HCT116 (cell line): ENCODE data around the gene PANX3. TPM values are rescaled to one million over a fixed set of nuclear protein-coding genes. Genes with fewer than 3 reads are reported as not detected.

Source experiments
- ATAC-seq: fragments of 200-7000 bp; cut with Tn5 transposase; 2 replicates; pipeline ENCODE4 v1.9.1; 2020; ENCODE audit warnings: mild to moderate bottlenecking, moderate library complexity
- BruUV-seq: library from RNA; stranded (reverse); fragments of 400-500 nt; replicated peaks from 2 replicates; lab custom pipeline; 2021; lab: Mats Ljungman, UMichigan
- CTCF ChIA-PET: fragments of 300-600 bp; sonication (Branson Sonifier 250); formaldehyde crosslinking; loops from one replicate; lab custom pipeline; 2021; ENCODE audit warnings: antibody characterized with exemption; lab: Charles Lee
- POLR2A ChIA-PET: fragments of 300-600, 350-600 bp; sonication (Branson Sonifier 250); formaldehyde crosslinking; loops from one replicate; lab custom pipeline; 2021; ENCODE audit warnings: antibody characterized with exemption; lab: Charles Lee
- RAD21 ChIA-PET, 2 experiments: fragments of 300-600 bp; sonication (Branson Sonifier 250); formaldehyde crosslinking; loops; one replicate each; lab custom pipeline; 2023; ENCODE audit warnings: low total read pairs in 2 of 2; ENCODE audit not compliant: uncharacterized antibody in 2 of 2, unreplicated experiment in 2 of 2, low non-redundant PET in 1 of 2; lab: Charles Lee
- DNase-seq: peaks from one replicate; pipeline ENCODE4 v3.0.0-alpha.2; 2010; ENCODE audit warnings: low read depth, low spot score
- H2AFZ ChIP-seq: fragments of 200-600 bp; shearing (Covaris generic), sonication (generic); 2 replicates; pipeline ENCODE4 v1.6.1; 2017; ENCODE audit warnings: low read depth, mixed run types, mixed read lengths, antibody characterized with exemption, low read length; ENCODE audit not compliant: poor library complexity, severe bottlenecking
- H3K27ac ChIP-seq: 2 replicates; pipeline ENCODE4 v1.5.1; 2012; ENCODE audit warnings: low read depth, low read length
- H3K27me3 ChIP-seq: fragments of 200-600 bp; sonication (generic); 2 replicates; pipeline ENCODE4 v1.6.1; 2016; ENCODE audit warnings: mixed run types, low read length, mixed read lengths; ENCODE audit not compliant: insufficient read depth
- H3K36me3 ChIP-seq, 2 experiments: fragments of 200-500 bp in 1 of 2; fragments of 200-600 bp in 1 of 2; sonication (Bioruptor generic) in 1 of 2; sonication (generic) in 1 of 2; 2 replicates each; pipeline versions ENCODE4 v1.5.1 to v1.6.1; 2014 to 2016; ENCODE audit warnings: low read length in 2 of 2, inconsistent platforms in 1 of 2, mixed read lengths in 1 of 2, mixed run types in 1 of 2; ENCODE audit not compliant: insufficient read depth in 2 of 2, control insufficient read depth in 1 of 2
- H3K4me1 ChIP-seq, 2 experiments: fragments of 200-600 bp in 1 of 2; sonication (generic) in 1 of 2; 2 replicates each; pipeline versions ENCODE4 v1.5.1 to v1.6.1; 2012 to 2017; ENCODE audit warnings: low read length in 2 of 2, inconsistent platforms in 1 of 2, mild to moderate bottlenecking in 1 of 2, mixed read lengths in 1 of 2, mixed run types in 1 of 2, moderate library complexity in 1 of 2; ENCODE audit not compliant: insufficient read depth in 2 of 2, control insufficient read depth in 1 of 2
- H3K4me2 ChIP-seq: fragments of 200-600 bp; sonication (generic); 2 replicates; pipeline ENCODE4 v1.6.1; 2017; ENCODE audit warnings: mixed run types, low read length, mixed read lengths
- H3K4me3 ChIP-seq, 2 experiments: fragments of 200-600 bp in 1 of 2; sonication (generic) in 1 of 2; replicated peaks in 1 of 2; 2 replicates each; pipeline ENCODE4 v1.5.1; 2011 to 2016; ENCODE audit warnings: low read length in 2 of 2, control low read depth in 1 of 2, low read depth in 1 of 2, mild to moderate bottlenecking in 1 of 2, mixed read lengths in 1 of 2, mixed run types in 1 of 2
- H3K79me2 ChIP-seq: fragments of 200-600 bp; sonication (generic); 2 replicates; pipeline ENCODE4 v1.6.1; 2017; ENCODE audit warnings: mild to moderate bottlenecking, mixed run types, low read length, moderate library complexity, mixed read lengths; ENCODE audit not compliant: insufficient read depth
- H3K9ac ChIP-seq: fragments of 200-600 bp; sonication (generic); 2 replicates; pipeline ENCODE4 v1.6.1; 2016; ENCODE audit warnings: low read length, mixed read lengths
- H3K9me2 ChIP-seq: fragments of 200-600 bp; sonication (generic), shearing (Covaris generic); 2 replicates; pipeline ENCODE4 v1.6.1; 2017; ENCODE audit warnings: mixed run types, mild to moderate bottlenecking, moderate library complexity; ENCODE audit not compliant: insufficient read depth
- H3K9me3 ChIP-seq, 2 experiments: fragments of 200-500 bp in 1 of 2; fragments of 200-600 bp in 1 of 2; sonication (Bioruptor generic) in 1 of 2; sonication (generic) in 1 of 2; 2 replicates each; pipeline ENCODE4 v1.6.1; 2014 to 2017; ENCODE audit warnings: low read length in 2 of 2, mixed read lengths in 2 of 2, inconsistent platforms in 1 of 2, low read depth in 1 of 2, mild to moderate bottlenecking in 1 of 2, mixed run types in 1 of 2, moderate library complexity in 1 of 2; ENCODE audit not compliant: control insufficient read depth in 1 of 2, insufficient read depth in 1 of 2
- H4K20me1 ChIP-seq: fragments of 200-600 bp; sonication (generic), shearing (Covaris generic); 2 replicates; pipeline ENCODE4 v1.6.1; 2017; ENCODE audit warnings: mixed run types, mild to moderate bottlenecking, moderate library complexity; ENCODE audit not compliant: insufficient read depth
- CEBPB ChIP-seq: IDR thresholded peaks from 2 replicates; pipeline ENCODE4 v1.6.1; 2012; ENCODE audit warnings: low read depth
- EGR1 ChIP-seq: IDR thresholded peaks from 2 replicates; pipeline ENCODE4 v1.6.1; 2012; ENCODE audit warnings: low read depth
- ELF1 ChIP-seq: IDR thresholded peaks from 2 replicates; pipeline ENCODE4 v1.6.1; 2012; ENCODE audit warnings: low read depth, borderline replicate concordance
- EZH2phosphoT487 ChIP-seq: fragments of 200-600 bp; IDR thresholded peaks from 2 replicates; pipeline ENCODE4 v1.6.1; 2018; ENCODE audit warnings: antibody characterized with exemption, borderline replicate concordance
- FOSL1 ChIP-seq: IDR thresholded peaks from 2 replicates; pipeline ENCODE4 v1.6.1; 2012; ENCODE audit warnings: low read depth
- JUND ChIP-seq: IDR thresholded peaks from 2 replicates; pipeline ENCODE4 v1.6.1; 2012
- MAX ChIP-seq: IDR thresholded peaks from 2 replicates; pipeline ENCODE4 v1.6.1; 2012
- POLR2A ChIP-seq: IDR thresholded peaks from 2 replicates; pipeline ENCODE4 v1.7.0; 2011; ENCODE audit warnings: borderline replicate concordance; ENCODE audit not compliant: insufficient read depth, insufficient read length; ENCODE audit errors: extremely low read depth
- POLR2AphosphoS5 ChIP-seq: IDR thresholded peaks from 2 replicates; pipeline ENCODE4 v1.6.1; 2011; ENCODE audit warnings: mild to moderate bottlenecking, low read depth, low read length, moderate library complexity
- RAD21 ChIP-seq: IDR thresholded peaks from 2 replicates; pipeline ENCODE4 v1.6.1; 2012; ENCODE audit warnings: low read depth, mild to moderate bottlenecking
- SP1 ChIP-seq: IDR thresholded peaks from 2 replicates; pipeline ENCODE4 v1.6.1; 2012; ENCODE audit warnings: low read depth
- SRF ChIP-seq: IDR thresholded peaks from 2 replicates; pipeline ENCODE4 v1.6.1; 2012; ENCODE audit warnings: low read depth
- YY1 ChIP-seq: IDR thresholded peaks from 2 replicates; pipeline ENCODE4 v1.6.1; 2011; ENCODE audit warnings: low read length, low read depth, moderate library complexity, mild to moderate bottlenecking; ENCODE audit not compliant: insufficient replicate concordance; ENCODE audit errors: extremely low read depth
- ZBTB33 ChIP-seq: IDR thresholded peaks from 2 replicates; pipeline ENCODE4 v1.6.1; 2011; ENCODE audit warnings: mild to moderate bottlenecking, low read length, moderate library complexity; ENCODE audit not compliant: insufficient replicate concordance; ENCODE audit errors: extremely low read depth
- ZNF274 ChIP-seq: fragments of 200-500 bp; sonication (Bioruptor generic); IDR thresholded peaks from 2 replicates; pipeline ENCODE4 v1.6.1; 2014; ENCODE audit warnings: mild to moderate bottlenecking, low read depth, low read length, inconsistent platforms
- intact Hi-C: fragments of 100-400 bp; cut with micrococcal nuclease; formaldehyde crosslinking; loops from 2 replicates; pipeline ENCODE4 v1.10.0; 2022
- total RNA-seq: library from RNA; stranded (reverse); gene quantifications from one replicate; pipeline ENCODE4 v1.2.1, GENCODE V29; 2021; ENCODE audit not compliant: unreplicated experiment

The PANX3 gene
- total RNA-seq, 1 experiment from 2014 or later, result not detected

DNA sequence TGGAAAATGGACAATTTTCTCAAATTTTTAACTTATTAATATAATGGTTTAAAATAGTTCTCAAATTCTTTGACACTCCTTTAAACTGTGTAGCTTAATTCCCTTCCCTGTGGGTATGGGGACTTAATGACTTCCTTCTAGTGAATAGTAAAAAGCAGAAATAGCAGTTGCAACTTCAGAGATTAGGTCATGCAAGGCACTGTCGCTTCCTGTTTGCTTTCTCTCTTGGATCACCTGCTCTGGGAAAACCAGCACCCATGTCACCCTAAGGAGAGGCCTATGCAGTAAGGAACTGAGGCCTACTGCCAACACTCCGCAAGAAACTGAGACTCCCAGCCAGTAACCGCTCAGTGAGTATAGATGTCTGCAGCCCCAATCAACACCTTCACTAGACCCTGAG is 5.5 kb upstream of the PANX3 start (continued):
- TF ChIP-seq ELF1 (no peak), POLR2A (no peak), CEBPB (no peak)
- TF ChIP-seq, all 23 proteins: peak for 0

- ATAC-seq, result no peak
- H3K27me3 ChIP-seq, result no peaks in the 10 kb centered on the region
- ChIA-PET RAD21 (no interaction called here), CTCF (no interaction called here), POLR2A (interaction anchor here (1.0 kb wide), 1 partner anchor 493 kb away, joined by 3 read pairs; the partner anchor contains the start of gene VWA5A)
- H3K79me2 ChIP-seq, result no peaks in the 10 kb centered on the region
- no peaks in the 10 kb centered on the region for H3K4me1 ChIP-seq
- H3K4me3 ChIP-seq, result no peak overlapping the region
- H2AFZ ChIP-seq, result no peak overlapping the region
- no peak overlapping the region for H3K4me2 ChIP-seq
- H3K27ac ChIP-seq, result no peak overlapping the region
- DNase-seq, result no peak
- no peak overlapping the region for H3K9ac ChIP-seq
- H3K36me3 ChIP-seq, result no peaks in the 10 kb centered on the region
- no TSS peak for BruUV-seq
- intact Hi-C loops, result no loop called here
- H3K9me2 ChIP-seq, result no peaks in the 10 kb centered on the region
- H3K9me3 ChIP-seq, result no peaks in the 10 kb centered on the region
- TF ChIP-seq ELF1 (no peak), FOSL1 (no peak), POLR2A (no peak), CEBPB (no peak), JUND (no peak)
- no peaks in the 10 kb centered on the region for H4K20me1 ChIP-seq
Measured at GRCh38 chr11:124608147-124608546, 3.1 kb upstream of the PANX3 start.

DNA sequence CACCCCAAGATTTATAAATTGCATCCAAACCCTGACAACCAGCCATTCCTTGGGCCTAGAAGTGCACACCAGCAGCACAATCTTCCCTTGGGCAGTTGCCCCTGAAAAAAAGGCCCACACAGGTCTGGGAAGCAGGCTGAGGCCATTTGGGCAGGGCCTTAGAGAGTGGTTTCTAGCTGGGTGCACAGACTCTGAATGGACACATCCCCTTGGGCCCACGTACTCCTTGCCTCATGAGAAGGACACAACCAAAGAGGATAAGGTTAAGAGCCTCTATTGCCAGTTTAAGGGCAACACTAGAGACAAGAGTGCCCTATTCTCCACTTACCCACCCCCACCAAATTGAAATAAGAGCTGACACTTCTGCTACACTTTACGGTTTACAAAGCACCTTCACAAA is 933 bp upstream of the PANX3 start:
- POLR2A ChIA-PET, result no interaction called here
- TF ChIP-seq CEBPB, result no peak
- no peak for TF ChIP-seq EZH2phosphoT487
- no peak for TF ChIP-seq POLR2AphosphoS5
- TF ChIP-seq RAD21, result no peak
- TF ChIP-seq FOSL1, result no peak
- TF ChIP-seq EGR1, result no peak
- no peak for TF ChIP-seq YY1
- no peak for TF ChIP-seq SP1
- TF ChIP-seq SRF, result no peak
- TF ChIP-seq MAX, result no peak
- TF ChIP-seq ZNF274, result no peak
- no peak for TF ChIP-seq ZBTB33

More for the DNA sequence above, 933 bp upstream of the PANX3 start:
- Histone ChIP-seq H3K4me2 (no peak overlapping the region), H3K27me3 (no peaks in the 10 kb centered on the region), H3K9me2 (no peaks in the 10 kb centered on the region), H3K9ac (no peak overlapping the region), H3K27ac (no peak overlapping the region), H3K79me2 (no peaks in the 10 kb centered on the region), H3K36me3 (no peaks in the 10 kb centered on the region), H2AFZ (no peak overlapping the region), H4K20me1 (no peaks in the 10 kb centered on the region), H3K4me1 (no peaks in the 10 kb centered on the region), H3K9me3 (no peaks in the 10 kb centered on the region), H3K4me3 (no peak overlapping the region)
- ATAC-seq, result no peak
- no peak for DNase-seq
- ChIA-PET RAD21 (no interaction called here), CTCF (no interaction called here)
- no TSS peak for BruUV-seq
- intact Hi-C loops, result no loop called here
